MCF 10A (cell line): Measurements from ENCODE around the gene SMAD6. TPM values are rescaled to one million over a fixed set of nuclear protein-coding genes. Genes with fewer than 3 reads are reported as not detected.

Experiments
- BruUV-seq: library from RNA; stranded (reverse); fragments of 400-500 nt; replicated peaks from 2 replicates; lab custom pipeline; 2021; lab: Mats Ljungman, UMichigan
- CTCF ChIA-PET: fragments of 300-600 bp; sonication (Branson Sonifier 250); formaldehyde crosslinking; extraction: SDS; loops from one replicate; lab custom pipeline; 2021; ENCODE audit warnings: antibody characterized with exemption, inconsistent platforms; lab: Yijun Ruan, JAX
- POLR2A ChIA-PET: fragments of 300-600, 350-650 bp; sonication (Branson Sonifier 250); formaldehyde crosslinking; extraction: SDS; loops from one replicate; lab custom pipeline; 2020; ENCODE audit warnings: antibody characterized with exemption, inconsistent platforms; lab: Yijun Ruan, JAX
- DNase-seq: peaks from one replicate; pipeline ENCODE4 v3.0.0-alpha.2; 2018; ENCODE audit not compliant: unreplicated experiment
- H3K27ac Mint-ChIP-seq: one replicate; pipeline ENCODE4 v1.8.0; 2022; ENCODE audit warnings: mild to moderate bottlenecking, low read depth, mixed read lengths; ENCODE audit not compliant: unreplicated experiment
- H3K27me3 Mint-ChIP-seq: one replicate; pipeline ENCODE4 v1.8.0; 2022; ENCODE audit warnings: mixed read lengths; ENCODE audit not compliant: insufficient read depth, unreplicated experiment
- H3K36me3 Mint-ChIP-seq: one replicate; pipeline ENCODE4 v1.8.0; 2022; ENCODE audit warnings: mild to moderate bottlenecking, moderate library complexity, mixed read lengths; ENCODE audit not compliant: insufficient read depth, unreplicated experiment
- H3K4me1 Mint-ChIP-seq: one replicate; pipeline ENCODE4 v1.8.0; 2022; ENCODE audit warnings: mixed read lengths; ENCODE audit not compliant: insufficient read depth, unreplicated experiment
- H3K4me3 Mint-ChIP-seq: one replicate; pipeline ENCODE4 v1.8.0; 2022; ENCODE audit warnings: mild to moderate bottlenecking, moderate library complexity, mixed read lengths; ENCODE audit not compliant: unreplicated experiment
- H3K9me3 Mint-ChIP-seq: one replicate; pipeline ENCODE4 v1.8.0; 2022; ENCODE audit warnings: mixed read lengths; ENCODE audit not compliant: unreplicated experiment
- intact Hi-C: fragments of 100-400 bp; cut with micrococcal nuclease; formaldehyde crosslinking; loops from 2 replicates; pipeline ENCODE4 v1.14.1; 2022
- total RNA-seq: library from RNA; stranded (reverse); gene quantifications from 2 replicates; pipeline ENCODE4 v1.2.3, GENCODE V29; 2022
- TF ChIP-seq, protein P1 (sequence below): fragments of 200-600 bp; IDR thresholded peaks from one replicate; pipeline ENCODE4 v1.8.0; 2022; ENCODE audit warnings: antibody characterized with exemption, mild to moderate bottlenecking; ENCODE audit not compliant: unreplicated experiment

Gene SMAD6
- total RNA-seq, 1 experiment from 2014 or later = not detected

DNA sequence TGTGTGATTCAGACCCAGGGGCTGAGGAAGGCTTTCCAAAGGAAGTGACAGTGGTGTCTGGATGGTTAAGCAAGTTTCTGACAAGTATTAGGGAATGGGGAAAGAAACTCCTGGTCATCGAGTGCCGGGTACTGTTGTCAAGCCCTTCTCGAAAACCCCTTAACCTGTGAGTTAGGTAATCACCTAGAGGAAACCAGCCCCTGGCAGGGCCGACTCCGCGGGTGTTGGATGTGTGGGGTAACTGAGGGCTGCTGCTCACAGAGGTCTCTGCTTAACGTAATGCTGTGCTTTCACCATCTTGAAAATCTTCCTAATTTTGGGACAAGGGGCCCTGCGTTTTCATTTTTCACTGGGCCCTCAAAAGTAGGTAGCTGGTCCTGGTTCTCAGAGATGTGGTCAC, 67.0 kb downstream of the SMAD6 start:
- TF ChIP-seq, protein P1, sequence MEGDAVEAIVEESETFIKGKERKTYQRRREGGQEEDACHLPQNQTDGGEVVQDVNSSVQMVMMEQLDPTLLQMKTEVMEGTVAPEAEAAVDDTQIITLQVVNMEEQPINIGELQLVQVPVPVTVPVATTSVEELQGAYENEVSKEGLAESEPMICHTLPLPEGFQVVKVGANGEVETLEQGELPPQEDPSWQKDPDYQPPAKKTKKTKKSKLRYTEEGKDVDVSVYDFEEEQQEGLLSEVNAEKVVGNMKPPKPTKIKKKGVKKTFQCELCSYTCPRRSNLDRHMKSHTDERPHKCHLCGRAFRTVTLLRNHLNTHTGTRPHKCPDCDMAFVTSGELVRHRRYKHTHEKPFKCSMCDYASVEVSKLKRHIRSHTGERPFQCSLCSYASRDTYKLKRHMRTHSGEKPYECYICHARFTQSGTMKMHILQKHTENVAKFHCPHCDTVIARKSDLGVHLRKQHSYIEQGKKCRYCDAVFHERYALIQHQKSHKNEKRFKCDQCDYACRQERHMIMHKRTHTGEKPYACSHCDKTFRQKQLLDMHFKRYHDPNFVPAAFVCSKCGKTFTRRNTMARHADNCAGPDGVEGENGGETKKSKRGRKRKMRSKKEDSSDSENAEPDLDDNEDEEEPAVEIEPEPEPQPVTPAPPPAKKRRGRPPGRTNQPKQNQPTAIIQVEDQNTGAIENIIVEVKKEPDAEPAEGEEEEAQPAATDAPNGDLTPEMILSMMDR = no peak
- no peak overlapping the region for H3K4me3 Mint-ChIP-seq
- H3K36me3 Mint-ChIP-seq = no peaks in the 10 kb centered on the region
- no peak for DNase-seq
- H3K27me3 Mint-ChIP-seq = no peaks in the 10 kb centered on the region
- H3K4me1 Mint-ChIP-seq = peaks cover 13% of the 10 kb centered on the region
- H3K9me3 Mint-ChIP-seq = no peaks in the 10 kb centered on the region
- BruUV-seq = no TSS peak
- no peak overlapping the region for H3K27ac Mint-ChIP-seq
- POLR2A ChIA-PET = interaction anchor here (1.2 kb wide), 1 partner anchor 265 kb away, joined by 3 read pairs; no protein-coding TSS in a partner anchor
- CTCF ChIA-PET = interaction anchor here (0.9 to 1.2 kb wide), 3 partner anchors 82 to 150 kb away, joined by 4 to 6 read pairs (median 5); no protein-coding TSS in a partner anchor
- intact Hi-C loops = no loop called here

DNA sequence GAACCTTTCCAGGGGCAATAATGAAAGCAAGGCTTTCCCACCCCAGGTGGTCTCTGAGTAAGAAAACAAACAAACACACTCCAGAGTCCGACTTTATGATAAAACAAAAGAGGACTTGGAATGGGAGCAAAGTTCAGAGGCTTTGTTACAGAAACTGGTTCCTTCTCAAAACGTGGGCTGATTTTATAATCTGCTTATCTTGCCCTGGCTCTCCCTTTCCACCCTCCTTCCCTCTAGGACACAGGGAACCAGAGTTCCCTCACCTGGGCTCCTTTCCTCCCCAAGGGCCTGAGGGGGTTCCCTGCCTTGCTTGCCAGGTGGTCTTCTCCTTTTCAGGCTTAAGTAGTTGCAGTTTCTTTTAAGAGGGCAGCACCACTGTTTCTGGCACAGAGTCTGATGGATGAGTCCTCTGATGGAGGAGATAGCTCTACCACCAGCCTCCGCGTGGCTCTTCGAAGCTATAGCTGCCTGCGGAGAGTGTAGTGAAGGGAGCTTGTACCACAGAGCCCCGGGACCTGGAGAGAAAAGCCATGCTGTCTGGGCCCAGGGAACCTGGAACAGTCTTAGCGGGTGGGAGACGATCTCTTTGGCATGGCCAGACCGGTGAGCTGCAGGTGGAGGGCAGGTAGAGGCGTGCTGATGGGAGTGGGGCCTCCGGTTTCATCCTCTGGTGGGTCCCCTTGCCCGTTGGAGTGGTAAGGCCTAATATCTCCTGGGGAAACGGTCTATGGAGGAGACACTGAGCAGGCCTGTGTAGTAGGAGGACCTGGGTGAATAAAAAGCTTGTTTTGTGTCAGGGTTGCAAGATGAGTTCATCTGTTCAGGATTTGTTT, 68.7 kb downstream of the SMAD6 start:
- H3K4me3 Mint-ChIP-seq = no peak overlapping the region
- no peaks in the 10 kb centered on the region for H3K27me3 Mint-ChIP-seq
- no peaks in the 10 kb centered on the region for H3K9me3 Mint-ChIP-seq
- H3K27ac Mint-ChIP-seq = no peak overlapping the region
- CTCF ChIA-PET = interaction anchor here (0.5 to 9.6 kb wide), 6 partner anchors 11 to 168 kb away, joined by 3 to 97 read pairs (median 6); no protein-coding TSS in a partner anchor
- POLR2A ChIA-PET = no interaction called here
- TF ChIP-seq, protein P1 = no peak
- intact Hi-C loops = loop anchor here (5.0 kb wide), 1 partner anchor 168 kb away; no protein-coding TSS in a partner anchor
- no peaks in the 10 kb centered on the region for H3K36me3 Mint-ChIP-seq
- no TSS peak for BruUV-seq
- no peak for DNase-seq
- peaks cover 9% of the 10 kb centered on the region for H3K4me1 Mint-ChIP-seq

DNA sequence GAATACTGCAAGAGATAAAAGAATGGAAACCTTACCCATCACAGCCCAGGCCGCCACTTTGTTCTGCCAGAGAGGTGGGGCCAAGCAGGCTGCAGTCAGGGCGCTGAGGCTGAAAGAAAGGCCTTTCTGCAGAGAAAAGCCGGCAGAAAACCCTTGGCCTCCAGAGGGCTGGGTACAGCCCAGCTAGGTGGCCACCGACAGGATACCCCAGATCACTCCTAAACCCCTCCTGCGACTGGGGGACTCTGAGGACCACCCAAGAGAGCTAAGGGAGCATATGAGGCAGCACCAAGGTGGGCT, 69.3 kb downstream of the SMAD6 start:
- TF ChIP-seq, protein P1 = no peak
- Mint-ChIP-seq H3K4me3 (no peak overlapping the region), H3K27ac (no peak overlapping the region), H3K9me3 (no peaks in the 10 kb centered on the region), H3K27me3 (no peaks in the 10 kb centered on the region), H3K36me3 (no peaks in the 10 kb centered on the region), H3K4me1 (peaks cover 4% of the 10 kb centered on the region)
- no TSS peak for BruUV-seq
- no peak for DNase-seq
- POLR2A ChIA-PET = no interaction called here
- CTCF ChIA-PET = interaction anchor here (0.9 to 9.6 kb wide), 4 partner anchors 10 to 152 kb away, joined by 4 to 97 read pairs (median 20); no protein-coding TSS in a partner anchor
- intact Hi-C loops = loop anchor here (5.0 kb wide), 1 partner anchor 169 kb away; no protein-coding TSS in a partner anchor

DNA sequence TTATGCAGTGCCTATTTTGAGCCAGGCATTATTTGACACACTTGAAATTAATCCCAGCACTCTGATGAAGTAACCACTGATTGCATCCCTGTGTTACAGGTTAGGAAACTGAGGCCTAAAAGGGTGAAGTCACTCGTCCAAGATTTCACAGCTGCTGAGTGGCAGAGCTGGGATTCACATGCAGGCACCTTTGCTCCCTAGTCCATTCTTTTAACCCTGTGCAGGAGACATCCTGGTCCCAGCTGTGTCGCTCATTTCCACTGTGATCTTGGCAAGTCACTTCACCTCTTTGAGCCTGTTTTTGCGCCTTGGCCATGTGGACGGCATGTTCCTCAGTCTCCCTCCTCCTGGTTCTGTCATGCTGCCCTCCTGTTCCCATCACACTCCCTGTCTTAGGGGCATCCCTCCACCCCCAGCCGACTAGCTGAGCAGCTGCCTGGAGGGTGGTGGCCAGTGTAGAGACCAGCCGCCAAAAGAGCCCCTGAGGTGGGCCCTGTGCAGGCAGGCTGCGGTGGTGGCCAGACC, 70.6 kb downstream of the SMAD6 start:
- TF ChIP-seq, protein P1 = no peak
- Mint-ChIP-seq H3K9me3 (no peaks in the 10 kb centered on the region), H3K4me3 (no peak overlapping the region), H3K27me3 (no peaks in the 10 kb centered on the region), H3K4me1 (no peaks in the 10 kb centered on the region), H3K36me3 (no peaks in the 10 kb centered on the region), H3K27ac (no peak overlapping the region)
- no peak for DNase-seq
- POLR2A ChIA-PET = interaction anchor here (1.2 kb wide), 1 partner anchor 156 kb away, joined by 3 read pairs; no protein-coding TSS in a partner anchor
- CTCF ChIA-PET = interaction anchor here (0.5 to 9.6 kb wide), 9 partner anchors 10 to 168 kb away, joined by 3 to 97 read pairs (median 6); no protein-coding TSS in a partner anchor
- intact Hi-C loops = loop anchor here (5.0 kb wide), 1 partner anchor 170 kb away; no protein-coding TSS in a partner anchor
- no TSS peak for BruUV-seq
